HEK293 (cell line): ENCODE measurements around the gene TBCK.
A peak's percentile ranks its signal among the peaks of the same experiment; 100 is the strongest.

Experiments used
- CTCF ChIA-PET: fragments of 350-600 bp; formaldehyde crosslinking; extraction: SDS; loops from one replicate; lab custom pipeline; 2021; ENCODE audit warnings: antibody characterized with exemption; lab: Yijun Ruan, JAX
- POLR2A ChIA-PET: fragments of 300-600 bp; formaldehyde crosslinking; extraction: SDS; loops from one replicate; lab custom pipeline; 2020; ENCODE audit warnings: antibody characterized with exemption, inconsistent platforms; lab: Yijun Ruan, JAX
- H3K27ac ChIP-seq: fragments of 200-500 bp; sonication (Bioruptor generic); 2 replicates; pipeline ENCODE4 v1.5.1; 2014; ENCODE audit warnings: low read depth, low read length, control low read depth, inconsistent platforms; ENCODE audit errors: extremely low read depth
- H3K36me3 ChIP-seq, 2 experiments: fragments of 200-500 bp in 1 of 2; sonication (Bioruptor generic) in 1 of 2; 1 replicate in 1 of 2; 2 replicates in 1 of 2; pipeline ENCODE4 v1.5.1; 2014 to 2017; ENCODE audit warnings: inconsistent platforms in 2 of 2, low read length in 2 of 2; ENCODE audit not compliant: control insufficient read depth in 2 of 2, insufficient read depth in 1 of 2
- H3K4me1 ChIP-seq: fragments of 200-500 bp; sonication (Bioruptor generic); 2 replicates; pipeline ENCODE4 v1.5.1; 2014; ENCODE audit warnings: mild to moderate bottlenecking, low read length, inconsistent platforms; ENCODE audit not compliant: control insufficient read depth, insufficient read depth
- H3K4me3 ChIP-seq: 2 replicates; pipeline ENCODE4 v1.5.1; 2011; ENCODE audit warnings: low read depth, mild to moderate bottlenecking, control low read depth, low read length, moderate library complexity
- H3K9me3 ChIP-seq: fragments of 200-500 bp; sonication (Bioruptor generic); 2 replicates; pipeline ENCODE4 v1.5.1; 2014; ENCODE audit warnings: low read depth, low read length, inconsistent platforms; ENCODE audit not compliant: control insufficient read depth, insufficient read depth
- ATF2 ChIP-seq: fragments of 450-650 bp; formaldehyde crosslinking; IDR thresholded peaks from 2 replicates; pipeline ENCODE4 v1.5.1; 2016; ENCODE audit warnings: missing biosample characterization, missing genetic modification characterization, low read depth
- OVOL3 ChIP-seq: fragments of 450-650 bp; formaldehyde crosslinking; IDR thresholded peaks from 2 replicates; pipeline ENCODE4 v1.5.1; 2016; ENCODE audit warnings: missing biosample characterization, missing genetic modification characterization
- WT1 ChIP-seq: fragments of 450-650 bp; formaldehyde crosslinking; IDR thresholded peaks from 2 replicates; pipeline ENCODE4 v1.5.1; 2016; ENCODE audit warnings: missing biosample characterization, missing genetic modification characterization
- ZNF214 ChIP-seq: fragments of 450-650 bp; formaldehyde crosslinking; IDR thresholded peaks from 2 replicates; pipeline ENCODE4 v1.5.1; 2017; ENCODE audit warnings: missing biosample characterization, mild to moderate bottlenecking, missing genetic modification characterization, borderline replicate concordance
- TF ChIP-seq, protein P1 (sequence below): fragments of 450-650 bp; formaldehyde crosslinking; IDR thresholded peaks from 2 replicates; pipeline ENCODE4 v1.5.1; 2016; ENCODE audit warnings: missing biosample characterization, missing genetic modification characterization, borderline replicate concordance
- TF ChIP-seq, protein P2 (sequence below): fragments of 450-650 bp; formaldehyde crosslinking; IDR thresholded peaks from 2 replicates; pipeline ENCODE4 v1.5.1; 2016; ENCODE audit warnings: missing biosample characterization, missing genetic modification characterization

Gene TBCK

DNA sequence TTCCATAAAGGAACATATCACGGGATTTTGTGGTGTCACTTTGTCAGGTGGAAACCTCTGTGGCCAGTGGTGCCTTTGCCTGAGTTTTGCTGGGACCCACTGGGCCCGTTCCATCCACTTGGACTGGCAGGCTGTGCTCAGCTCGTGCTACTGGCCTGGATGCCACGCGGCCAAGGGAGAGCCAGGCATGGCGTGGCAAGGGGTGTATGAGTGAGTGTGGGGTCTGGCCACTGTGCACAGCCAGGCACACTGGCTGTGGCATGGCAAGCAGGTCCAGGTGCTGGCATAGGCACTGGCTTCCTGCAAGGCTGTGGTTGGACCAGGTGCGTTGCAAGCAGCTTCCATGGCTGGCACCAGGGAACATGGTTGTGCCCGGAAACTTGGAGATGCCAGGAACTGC is 60.8 kb downstream of the TBCK start:
- POLR2A ChIA-PET: no interaction called here
- no peaks in the 10 kb centered on the region for H3K4me1 ChIP-seq
- CTCF ChIA-PET: no interaction called here
- no peaks in the 10 kb centered on the region for H3K9me3 ChIP-seq
- H3K36me3 ChIP-seq: peaks cover 0 to 12% of the 10 kb centered on the region in 2 experiments; a peak in 1 of 3 replicates
- TF ChIP-seq, protein P1, sequence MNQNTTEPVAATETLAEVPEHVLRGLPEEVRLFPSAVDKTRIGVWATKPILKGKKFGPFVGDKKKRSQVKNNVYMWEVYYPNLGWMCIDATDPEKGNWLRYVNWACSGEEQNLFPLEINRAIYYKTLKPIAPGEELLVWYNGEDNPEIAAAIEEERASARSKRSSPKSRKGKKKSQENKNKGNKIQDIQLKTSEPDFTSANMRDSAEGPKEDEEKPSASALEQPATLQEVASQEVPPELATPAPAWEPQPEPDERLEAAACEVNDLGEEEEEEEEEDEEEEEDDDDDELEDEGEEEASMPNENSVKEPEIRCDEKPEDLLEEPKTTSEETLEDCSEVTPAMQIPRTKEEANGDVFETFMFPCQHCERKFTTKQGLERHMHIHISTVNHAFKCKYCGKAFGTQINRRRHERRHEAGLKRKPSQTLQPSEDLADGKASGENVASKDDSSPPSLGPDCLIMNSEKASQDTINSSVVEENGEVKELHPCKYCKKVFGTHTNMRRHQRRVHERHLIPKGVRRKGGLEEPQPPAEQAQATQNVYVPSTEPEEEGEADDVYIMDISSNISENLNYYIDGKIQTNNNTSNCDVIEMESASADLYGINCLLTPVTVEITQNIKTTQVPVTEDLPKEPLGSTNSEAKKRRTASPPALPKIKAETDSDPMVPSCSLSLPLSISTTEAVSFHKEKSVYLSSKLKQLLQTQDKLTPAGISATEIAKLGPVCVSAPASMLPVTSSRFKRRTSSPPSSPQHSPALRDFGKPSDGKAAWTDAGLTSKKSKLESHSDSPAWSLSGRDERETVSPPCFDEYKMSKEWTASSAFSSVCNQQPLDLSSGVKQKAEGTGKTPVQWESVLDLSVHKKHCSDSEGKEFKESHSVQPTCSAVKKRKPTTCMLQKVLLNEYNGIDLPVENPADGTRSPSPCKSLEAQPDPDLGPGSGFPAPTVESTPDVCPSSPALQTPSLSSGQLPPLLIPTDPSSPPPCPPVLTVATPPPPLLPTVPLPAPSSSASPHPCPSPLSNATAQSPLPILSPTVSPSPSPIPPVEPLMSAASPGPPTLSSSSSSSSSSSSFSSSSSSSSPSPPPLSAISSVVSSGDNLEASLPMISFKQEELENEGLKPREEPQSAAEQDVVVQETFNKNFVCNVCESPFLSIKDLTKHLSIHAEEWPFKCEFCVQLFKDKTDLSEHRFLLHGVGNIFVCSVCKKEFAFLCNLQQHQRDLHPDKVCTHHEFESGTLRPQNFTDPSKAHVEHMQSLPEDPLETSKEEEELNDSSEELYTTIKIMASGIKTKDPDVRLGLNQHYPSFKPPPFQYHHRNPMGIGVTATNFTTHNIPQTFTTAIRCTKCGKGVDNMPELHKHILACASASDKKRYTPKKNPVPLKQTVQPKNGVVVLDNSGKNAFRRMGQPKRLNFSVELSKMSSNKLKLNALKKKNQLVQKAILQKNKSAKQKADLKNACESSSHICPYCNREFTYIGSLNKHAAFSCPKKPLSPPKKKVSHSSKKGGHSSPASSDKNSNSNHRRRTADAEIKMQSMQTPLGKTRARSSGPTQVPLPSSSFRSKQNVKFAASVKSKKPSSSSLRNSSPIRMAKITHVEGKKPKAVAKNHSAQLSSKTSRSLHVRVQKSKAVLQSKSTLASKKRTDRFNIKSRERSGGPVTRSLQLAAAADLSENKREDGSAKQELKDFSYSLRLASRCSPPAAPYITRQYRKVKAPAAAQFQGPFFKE (tag by site-specific recombination): no peak
- H3K4me3 ChIP-seq: no peak overlapping the region
- H3K27ac ChIP-seq: no peak overlapping the region

DNA sequence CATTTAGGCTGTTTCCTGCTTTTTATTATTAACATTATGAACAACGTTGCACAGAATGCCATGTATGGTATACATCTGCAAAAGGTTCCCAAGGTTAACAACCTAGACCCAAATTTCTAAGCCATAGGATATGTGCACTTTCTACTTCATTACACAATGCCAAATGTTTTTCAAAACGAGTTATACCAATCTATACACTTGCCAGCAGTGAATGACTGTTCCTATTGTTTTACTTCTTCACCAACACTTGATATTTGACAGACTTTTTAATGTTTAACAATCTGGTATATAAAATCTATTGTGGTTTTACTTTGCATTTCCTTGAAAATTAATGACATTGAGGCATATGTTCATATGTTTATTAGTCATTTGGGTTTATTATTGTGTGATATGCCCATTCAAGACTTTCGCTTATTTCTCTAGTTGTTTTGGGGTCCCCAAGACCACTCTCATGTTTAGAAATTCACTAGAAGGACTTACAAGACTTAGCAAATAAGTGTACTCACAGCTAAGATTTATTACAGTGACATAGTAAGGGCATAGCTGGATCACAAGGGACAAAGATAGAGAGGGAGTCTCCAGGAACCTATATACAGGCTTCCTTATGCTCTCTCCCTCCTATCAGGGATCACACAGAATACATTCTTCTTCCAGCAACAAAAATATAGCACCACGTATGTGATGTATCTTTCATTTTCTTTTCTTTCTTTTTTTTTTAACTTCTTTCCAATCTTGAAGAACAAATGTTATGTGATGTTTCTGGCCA is 62.5 kb downstream of the TBCK start:
- CTCF ChIA-PET: interaction anchor here (0.5 kb wide), 1 partner anchor 306 kb away, joined by 3 read pairs; no protein-coding TSS in a partner anchor
- no peak overlapping the region for H3K27ac ChIP-seq
- TF ChIP-seq, protein P2, sequence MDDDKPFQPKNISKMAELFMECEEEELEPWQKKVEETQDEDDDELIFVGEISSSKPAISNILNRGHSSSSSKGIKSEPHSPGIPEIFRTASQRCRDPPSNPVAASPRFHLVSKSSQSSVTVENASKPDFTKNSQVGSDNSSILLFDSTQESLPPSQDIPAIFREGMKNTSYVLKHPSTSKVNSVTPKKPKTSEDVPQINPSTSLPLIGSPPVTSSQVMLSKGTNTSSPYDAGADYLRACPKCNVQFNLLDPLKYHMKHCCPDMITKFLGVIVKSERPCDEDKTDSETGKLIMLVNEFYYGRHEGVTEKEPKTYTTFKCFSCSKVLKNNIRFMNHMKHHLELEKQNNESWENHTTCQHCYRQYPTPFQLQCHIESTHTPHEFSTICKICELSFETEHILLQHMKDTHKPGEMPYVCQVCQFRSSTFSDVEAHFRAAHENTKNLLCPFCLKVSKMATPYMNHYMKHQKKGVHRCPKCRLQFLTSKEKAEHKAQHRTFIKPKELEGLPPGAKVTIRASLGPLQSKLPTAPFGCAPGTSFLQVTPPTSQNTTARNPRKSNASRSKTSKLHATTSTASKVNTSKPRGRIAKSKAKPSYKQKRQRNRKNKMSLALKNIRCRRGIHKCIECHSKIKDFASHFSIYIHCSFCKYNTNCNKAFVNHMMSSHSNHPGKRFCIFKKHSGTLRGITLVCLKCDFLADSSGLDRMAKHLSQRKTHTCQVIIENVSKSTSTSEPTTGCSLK (tag by site-specific recombination): no peak
- TF ChIP-seq OVOL3 (tag by site-specific recombination): no peak
- TF ChIP-seq, all 188 proteins: peak for 0

GRCh38 chr4:106247600-106247999 is 68.4 kb downstream of the TBCK start:
- Histone ChIP-seq H3K27ac (no peak overlapping the region), H3K4me3 (no peak overlapping the region), H3K4me1 (no peaks in the 10 kb centered on the region), H3K9me3 (no peaks in the 10 kb centered on the region), H3K36me3 (peaks cover 0 to 7% of the 10 kb centered on the region in 2 experiments; a peak in 2 of 3 replicates)
- CTCF ChIA-PET: no interaction called here
- POLR2A ChIA-PET: no interaction called here
- no peak for TF ChIP-seq WT1 (tag by site-specific recombination)
- 0 out of 2 replicates have a peak, but pooled peaks have one; percentile 39 for TF ChIP-seq ATF2 (tag by site-specific recombination)
- TF ChIP-seq ZNF214: no peak

More for the DNA sequence above, 62.5 kb downstream of the TBCK start:
- no peaks in the 10 kb centered on the region for H3K9me3 ChIP-seq
- H3K4me3 ChIP-seq: no peak overlapping the region
- peaks cover 0 to 16% of the 10 kb centered on the region in 2 experiments; a peak in 1 of 3 replicates for H3K36me3 ChIP-seq
- no peaks in the 10 kb centered on the region for H3K4me1 ChIP-seq
- POLR2A ChIA-PET: no interaction called here
